Measurements from ENCODE around the gene SYT1.
"Not testable (repeated sequence)": the region's sequence is repeated elsewhere in the genome, so short reads cannot be mapped to it uniquely, and the experiment has no call there.

Gene SYT1

DNA sequence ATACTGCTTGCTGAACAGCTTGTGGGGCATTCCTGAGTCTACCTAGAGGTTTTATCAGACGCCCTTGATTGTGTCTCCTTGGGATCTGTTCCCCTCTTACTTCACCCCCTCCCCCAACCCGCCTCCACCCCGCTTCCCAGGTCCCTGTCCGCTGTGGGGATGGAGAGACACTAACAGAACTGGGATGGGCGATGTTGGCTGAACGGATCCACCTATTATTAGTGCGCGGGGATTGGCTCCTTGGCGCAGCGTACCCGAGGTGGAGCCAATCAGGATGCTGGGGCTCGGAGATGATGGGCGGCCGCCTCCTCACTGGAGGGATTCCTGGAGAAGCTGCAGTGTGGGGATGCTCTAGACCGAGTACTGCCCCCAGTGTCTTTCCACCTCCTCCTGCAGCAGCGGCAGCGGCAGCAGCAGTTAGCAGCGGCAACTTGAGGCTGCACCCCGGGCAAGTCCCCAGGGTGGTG is at the start of gene SYT1:
Gene SYT1 (plus strand): TSS at position 372 of the 467 bp plus-strand sequence.
- peak; percentile 17 for DNase-seq

GRCh38 chr12:78818487-78818886 is 46.1 kb upstream of the SYT1 start:
- DNase-seq, result no peak

DNA sequence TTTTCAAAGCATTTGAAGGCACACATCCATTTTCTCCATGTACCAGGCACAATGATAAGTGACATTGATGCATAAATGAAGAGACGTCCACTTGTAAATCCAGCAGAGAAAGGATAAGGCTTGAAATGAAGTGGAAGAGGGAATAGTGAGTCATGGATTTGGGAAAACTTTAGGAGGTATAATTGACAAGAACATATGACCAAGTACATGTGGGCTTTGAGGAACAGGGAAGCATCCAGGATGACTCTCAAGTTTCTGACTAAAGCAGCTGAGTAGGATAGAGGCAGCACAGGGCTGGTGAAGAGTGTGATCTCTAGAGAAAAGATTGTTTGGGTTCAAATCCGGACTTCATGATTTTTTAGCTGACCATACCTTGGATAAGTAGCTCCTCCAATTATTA is 43.6 kb upstream of the SYT1 start:
- no peak for DNase-seq

DNA sequence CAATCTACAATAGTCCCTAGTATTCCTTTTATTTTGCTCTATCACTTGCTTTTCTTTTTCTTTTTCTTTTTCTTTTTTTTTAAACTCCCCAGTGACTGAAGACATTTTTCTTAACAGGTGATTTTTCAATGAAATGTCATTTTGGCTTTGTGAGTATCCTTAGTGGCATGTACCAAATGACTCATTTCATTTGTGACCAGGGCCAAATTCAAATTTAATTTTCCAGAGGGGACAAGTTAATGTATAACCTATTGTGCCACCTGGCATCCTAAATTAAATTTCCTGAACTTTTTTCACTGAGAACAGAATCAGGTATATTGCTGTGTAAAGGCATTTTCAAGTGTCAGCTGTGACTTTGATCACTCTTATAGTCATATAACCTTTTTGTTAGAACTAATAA is 39.7 kb upstream of the SYT1 start:
- DNase-seq, result no peak

- no peak for DNase-seq
Observed at GRCh38 chr12:78829690-78830089, 34.9 kb upstream of the SYT1 start.

- no peak for DNase-seq
Observed at GRCh38 chr12:78835493-78835892, 29.1 kb upstream of the SYT1 start.

- DNase-seq, result not testable (repeated sequence)
Observed at GRCh38 chr12:78840518-78841019, 24.0 kb upstream of the SYT1 start.

DNA sequence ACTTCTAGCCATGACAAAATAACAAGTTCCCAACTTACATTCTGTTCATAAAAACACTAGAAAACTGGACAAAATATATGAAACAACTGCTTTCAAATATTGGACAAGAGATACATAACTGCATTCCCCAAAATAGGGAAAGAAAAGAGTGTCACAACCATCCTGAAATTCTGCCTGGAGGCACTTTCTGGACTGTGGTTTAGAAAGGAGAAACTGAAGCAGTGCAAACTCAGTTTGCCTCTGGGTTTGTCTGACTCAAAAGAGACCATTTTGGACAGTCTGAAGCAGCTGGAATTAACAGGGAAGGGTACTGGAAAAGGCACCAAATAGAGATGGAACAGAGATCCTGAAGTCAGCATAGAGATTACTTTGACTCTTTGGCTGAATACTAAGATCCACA is 11.3 kb upstream of the SYT1 start:
- DNase-seq, result no peak

DNA sequence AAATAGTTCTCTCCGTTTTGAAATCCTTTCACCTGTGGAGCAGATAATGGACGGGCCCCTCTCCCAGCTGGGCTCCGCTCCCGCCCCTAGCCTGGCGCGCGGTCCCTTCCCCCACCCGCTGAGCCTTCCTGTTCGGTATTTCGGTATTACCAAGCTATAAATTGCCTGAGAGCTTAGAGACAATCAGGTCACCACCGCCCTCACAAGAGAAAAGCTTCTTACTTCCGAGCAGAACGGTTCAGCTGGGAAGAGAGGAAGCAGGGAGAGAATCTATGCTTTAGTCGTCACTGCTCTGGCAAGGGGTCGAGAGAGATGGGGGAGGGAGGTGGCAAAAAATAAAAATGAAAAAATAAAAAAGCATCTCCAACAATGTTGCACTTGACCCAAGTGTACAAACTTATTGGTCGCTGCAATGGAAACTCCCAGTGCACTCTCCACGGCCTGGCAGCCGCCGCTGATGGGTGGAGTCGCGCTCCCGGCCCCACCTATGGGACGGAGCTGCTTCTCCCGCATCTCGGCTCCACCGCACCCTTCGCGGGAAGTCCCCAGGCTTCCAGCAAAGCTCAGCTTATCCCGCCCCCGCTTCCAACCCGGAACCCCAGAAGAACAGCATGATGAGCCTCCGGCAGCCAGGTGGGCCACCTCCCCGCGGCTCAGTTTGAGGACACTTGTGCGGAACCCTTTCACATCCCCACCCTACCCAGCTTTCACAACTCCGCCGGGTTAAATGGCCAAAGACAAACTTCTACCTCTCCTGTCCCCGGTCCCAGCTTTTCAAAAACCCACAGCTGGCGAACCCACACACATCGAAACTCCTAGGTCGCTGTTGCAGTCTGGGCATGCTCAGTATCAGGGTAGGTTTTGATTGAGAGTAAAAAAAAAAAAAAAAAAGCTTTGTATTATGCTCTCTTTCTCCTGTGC is 832 bp upstream of the SYT1 start:
- peak; percentile 15 for DNase-seq

- no peak for DNase-seq
Observed at GRCh38 chr12:78864870-78865463, 393 bp downstream of the SYT1 start.

DNA sequence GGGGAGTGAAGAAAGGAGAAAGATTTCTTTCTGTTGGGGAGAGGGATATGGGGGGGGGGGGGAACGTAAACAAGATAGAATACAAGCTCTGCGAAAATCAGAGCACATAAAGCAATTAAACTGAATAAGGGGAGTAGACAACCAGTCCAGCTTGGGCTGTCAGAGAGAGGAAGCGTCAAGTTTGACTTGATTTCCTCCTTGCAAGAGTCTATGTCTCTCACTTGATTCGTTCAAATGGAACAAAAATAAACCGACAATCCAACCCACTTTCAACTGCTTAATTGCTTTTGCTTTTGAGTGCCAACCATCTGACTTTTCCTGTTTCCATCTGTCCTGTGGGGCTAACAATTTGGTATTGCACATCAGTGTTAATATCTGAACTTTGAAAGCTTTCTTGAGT is 942 bp downstream of the SYT1 start:
- no peak for DNase-seq

DNA sequence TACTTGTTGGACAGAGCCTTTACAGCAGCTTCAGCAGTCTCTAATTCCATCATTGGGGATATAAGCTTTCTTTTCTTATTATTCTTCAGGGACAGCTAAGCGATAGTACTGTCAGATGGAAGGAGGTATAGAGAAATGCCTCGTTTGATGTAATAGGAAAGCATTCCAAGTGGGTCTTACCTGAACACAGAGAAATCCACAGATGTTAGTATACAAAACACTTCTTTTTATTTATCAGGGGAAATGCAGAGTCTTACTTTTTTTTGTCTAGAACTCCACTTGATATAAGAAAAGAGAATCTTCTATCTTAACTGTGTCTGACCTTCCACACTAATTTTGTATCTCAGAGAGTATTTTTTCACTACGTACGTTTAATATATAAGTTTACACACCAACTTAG is 1.9 kb downstream of the SYT1 start:
- no peak for DNase-seq

- no peak for DNase-seq
Observed at GRCh38 chr12:78870539-78870938, 6.0 kb downstream of the SYT1 start.

GRCh38 chr12:78871566-78871965 is 7.0 kb downstream of the SYT1 start:
- no peak for DNase-seq

GRCh38 chr12:78878459-78878858 is 13.9 kb downstream of the SYT1 start:
- DNase-seq, result no peak

GRCh38 chr12:78878866-78879265 is 14.3 kb downstream of the SYT1 start:
- no peak for DNase-seq

DNA sequence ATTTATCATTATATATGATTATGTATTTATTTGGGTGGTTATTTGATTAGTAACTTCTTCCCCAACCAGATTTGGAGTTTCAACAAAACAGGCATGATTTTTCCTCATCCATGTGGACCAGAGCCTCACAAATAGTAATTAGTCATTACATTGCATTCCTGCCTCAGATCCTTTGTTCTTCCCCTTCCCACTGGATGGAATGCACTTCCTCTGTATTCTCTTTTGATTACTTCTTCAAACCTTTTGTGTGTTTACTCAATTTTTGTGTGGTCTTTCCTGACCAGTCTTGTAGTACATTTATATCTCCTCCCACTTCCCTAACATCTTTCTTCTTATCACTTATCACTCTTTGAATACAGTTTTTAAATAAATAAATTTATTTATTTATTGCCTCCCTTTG is 15.5 kb downstream of the SYT1 start:
- DNase-seq, result no peak

GRCh38 chr12:78881685-78882084 is 17.1 kb downstream of the SYT1 start:
- DNase-seq, result no peak

- no peak for DNase-seq
Observed at GRCh38 chr12:78885466-78885865, 20.9 kb downstream of the SYT1 start.

- DNase-seq, result no peak
Observed at GRCh38 chr12:78886719-78887407, 22.3 kb downstream of the SYT1 start.

DNA sequence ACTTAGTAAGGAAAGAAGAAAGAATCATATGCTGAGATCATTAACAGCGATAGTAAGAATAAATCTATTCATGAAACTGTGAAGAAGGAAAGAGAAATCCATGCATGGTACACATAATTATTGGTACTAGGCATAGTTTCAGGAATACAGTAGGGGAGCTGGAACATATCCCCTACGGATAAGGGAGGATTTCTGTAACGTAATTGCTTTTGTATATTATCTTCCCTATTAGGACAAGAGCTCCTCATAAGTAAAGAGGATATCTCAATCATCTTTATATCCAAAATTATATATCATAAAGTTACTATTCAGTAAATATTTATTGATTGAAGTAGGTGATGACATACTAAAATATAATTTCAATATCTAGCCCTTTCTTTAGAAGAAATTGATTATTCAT is 22.9 kb downstream of the SYT1 start:
- DNase-seq, result no peak

GRCh38 chr12:78888568-78888967 is 24.0 kb downstream of the SYT1 start:
- no peak for DNase-seq

DNA sequence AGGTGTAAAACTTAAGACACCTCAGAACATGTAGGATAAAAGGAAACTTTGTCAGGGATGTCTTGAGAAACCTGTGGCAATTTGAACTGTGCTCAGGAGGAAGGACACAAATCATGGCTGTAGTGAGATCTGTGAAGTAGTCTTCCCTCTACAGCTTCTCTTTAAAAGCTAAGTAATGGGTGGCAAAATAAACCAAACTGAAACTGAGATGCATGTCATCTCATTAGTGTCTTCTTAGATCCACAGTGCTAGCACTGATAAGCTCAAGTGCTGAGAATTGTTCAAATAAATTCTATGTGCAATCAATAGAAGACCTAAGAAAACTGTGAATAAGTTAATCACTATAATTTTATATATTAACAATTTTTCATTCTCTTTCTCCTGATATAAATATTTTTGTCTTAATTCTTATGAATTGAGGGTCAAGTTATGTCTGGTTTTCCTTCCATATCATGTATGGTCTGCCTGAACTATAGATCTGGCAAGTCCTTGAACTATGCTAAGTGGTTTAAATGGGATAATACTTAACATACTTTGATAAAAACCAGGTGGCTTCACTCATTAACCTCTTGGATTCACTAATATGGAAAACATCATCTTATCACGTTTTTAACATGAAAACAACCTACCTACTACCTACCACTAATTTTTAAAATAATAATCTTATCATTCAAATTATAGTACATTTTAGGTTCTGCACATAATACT is 27.2 kb downstream of the SYT1 start:
- no peak for DNase-seq
